ENCODE results near the gene EIPR1.

DNA sequence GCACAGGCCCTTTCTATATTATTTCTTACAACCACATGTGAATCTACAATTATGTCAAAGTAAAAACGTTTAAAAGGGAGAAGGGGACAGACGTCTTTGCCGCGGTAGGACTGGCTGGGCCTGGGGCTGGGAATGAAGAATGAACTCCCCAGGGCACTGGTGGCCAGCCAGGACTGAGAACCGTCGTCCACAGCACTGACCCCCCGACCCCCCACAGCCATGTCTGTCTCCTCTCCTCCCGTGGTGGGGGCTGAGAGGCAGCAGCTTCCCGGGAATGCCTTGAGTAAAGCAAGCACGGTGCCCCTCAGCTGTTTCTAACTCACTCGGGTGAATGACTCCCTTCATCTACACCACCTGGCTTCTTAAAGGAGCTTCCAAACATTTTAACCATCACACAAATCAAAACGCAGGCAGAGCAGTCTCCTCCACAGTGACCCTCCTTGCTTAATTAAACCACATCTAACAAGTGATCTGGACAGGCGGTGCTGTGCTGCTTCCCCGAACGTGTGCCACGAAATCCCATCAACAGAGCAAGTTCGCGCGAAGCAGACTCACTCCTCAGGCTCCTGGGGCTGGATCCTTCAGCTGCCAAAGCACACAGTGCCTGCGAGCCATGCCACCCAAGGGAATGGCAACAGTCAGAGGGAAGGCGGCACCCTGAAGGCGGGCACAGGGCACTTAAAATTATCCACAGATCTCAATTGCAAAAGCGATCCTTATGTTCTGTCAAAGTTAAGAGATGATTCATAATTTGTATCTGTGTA lies 217.7 kb downstream of the EIPR1 start:
- TF ChIP-seq, protein P1, sequence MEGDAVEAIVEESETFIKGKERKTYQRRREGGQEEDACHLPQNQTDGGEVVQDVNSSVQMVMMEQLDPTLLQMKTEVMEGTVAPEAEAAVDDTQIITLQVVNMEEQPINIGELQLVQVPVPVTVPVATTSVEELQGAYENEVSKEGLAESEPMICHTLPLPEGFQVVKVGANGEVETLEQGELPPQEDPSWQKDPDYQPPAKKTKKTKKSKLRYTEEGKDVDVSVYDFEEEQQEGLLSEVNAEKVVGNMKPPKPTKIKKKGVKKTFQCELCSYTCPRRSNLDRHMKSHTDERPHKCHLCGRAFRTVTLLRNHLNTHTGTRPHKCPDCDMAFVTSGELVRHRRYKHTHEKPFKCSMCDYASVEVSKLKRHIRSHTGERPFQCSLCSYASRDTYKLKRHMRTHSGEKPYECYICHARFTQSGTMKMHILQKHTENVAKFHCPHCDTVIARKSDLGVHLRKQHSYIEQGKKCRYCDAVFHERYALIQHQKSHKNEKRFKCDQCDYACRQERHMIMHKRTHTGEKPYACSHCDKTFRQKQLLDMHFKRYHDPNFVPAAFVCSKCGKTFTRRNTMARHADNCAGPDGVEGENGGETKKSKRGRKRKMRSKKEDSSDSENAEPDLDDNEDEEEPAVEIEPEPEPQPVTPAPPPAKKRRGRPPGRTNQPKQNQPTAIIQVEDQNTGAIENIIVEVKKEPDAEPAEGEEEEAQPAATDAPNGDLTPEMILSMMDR (IDR thresholded peaks at IDR 0.05 in 2 of 3, conservative IDR thresholded peaks at IDR 0.05 in 1 of 3; ENCODE audit: control insufficient read depth in 2 of 3, extremely low read depth in 1 of 3, insufficient read depth in 1 of 3, low read depth in 3 of 3, low read length in 3 of 3), result no peak
- TF ChIP-seq RAD21 (IDR thresholded peaks at IDR 0.05; ENCODE audit: insufficient read depth, low read depth, low read length) (no peak), POLR2A (IDR thresholded peaks at IDR 0.05; ENCODE audit: low read depth, low read length) (no peak), POLR2AphosphoS5 (IDR thresholded peaks at IDR 0.05; ENCODE audit: low read length) (no peak), JUNB (IDR thresholded peaks at IDR 0.05) (no peak), FOXM1 (IDR thresholded peaks at IDR 0.05; ENCODE audit: low read depth, low read length) (no peak), SIN3A (IDR thresholded peaks at IDR 0.05; ENCODE audit: low read depth, low read length) (no peak), CEBPB (IDR thresholded peaks at IDR 0.05; ENCODE audit: borderline replicate concordance in 1 of 2, low read depth in 2 of 2, low read length in 2 of 2) (no peak), TAF1 (IDR thresholded peaks at IDR 0.05; ENCODE audit: borderline replicate concordance, low read depth, low read length) (no peak), CREB1 (IDR thresholded peaks at IDR 0.05; ENCODE audit: low read depth) (no peak)
